GM23248 (cell line): Measurements from ENCODE around the gene TRIM65. TPM values are rescaled to one million over a fixed set of nuclear protein-coding genes. Genes with fewer than 3 reads are reported as not detected.
A peak's percentile ranks its signal among the peaks of the same experiment; 100 is the strongest.

Experiments
- DNase-seq: peaks from one replicate; pipeline ENCODE4 v3.0.0-alpha.2; 2015
- H2AFZ ChIP-seq: fragments of 200-600 bp; sonication (generic); 2 replicates; pipeline ENCODE4 v1.6.1; 2016; ENCODE audit warnings: antibody characterized with exemption
- H3F3A ChIP-seq: fragments of 200-600 bp; sonication (generic); 2 replicates; pipeline ENCODE4 v1.6.1; 2016; ENCODE audit warnings: mild to moderate bottlenecking, antibody characterized with exemption, mixed run types; ENCODE audit not compliant: insufficient read depth
- H3K27ac ChIP-seq: fragments of 200-600 bp; sonication (generic); 2 replicates; pipeline ENCODE4 v1.5.1; 2016; ENCODE audit warnings: mild to moderate bottlenecking
- H3K27me3 ChIP-seq: fragments of 200-600 bp; sonication (generic); replicated peaks from 2 replicates; pipeline ENCODE4 v1.6.1; 2016; ENCODE audit warnings: mild to moderate bottlenecking; ENCODE audit not compliant: insufficient read depth
- H3K36me3 ChIP-seq: fragments of 200-600 bp; sonication (generic); 2 replicates; pipeline ENCODE4 v1.6.1; 2016; ENCODE audit warnings: low read depth, mild to moderate bottlenecking
- H3K4me1 ChIP-seq: fragments of 200-600 bp; sonication (generic); 2 replicates; pipeline ENCODE4 v1.6.1; 2016; ENCODE audit warnings: mild to moderate bottlenecking; ENCODE audit not compliant: insufficient read depth
- H3K4me2 ChIP-seq: fragments of 200-600 bp; sonication (generic); one replicate; pipeline ENCODE4 v1.6.1; 2016; ENCODE audit warnings: mild to moderate bottlenecking; ENCODE audit not compliant: unreplicated experiment
- H3K4me3 ChIP-seq: fragments of 200-600 bp; sonication (generic); 2 replicates; pipeline ENCODE4 v1.5.1; 2016; ENCODE audit warnings: mild to moderate bottlenecking
- H3K79me2 ChIP-seq: fragments of 200-600 bp; sonication (generic); 2 replicates; pipeline ENCODE4 v1.6.1; 2016; ENCODE audit warnings: mild to moderate bottlenecking; ENCODE audit not compliant: insufficient read depth
- H3K9ac ChIP-seq: fragments of 200-600 bp; sonication (generic); 2 replicates; pipeline ENCODE4 v1.6.1; 2016; ENCODE audit warnings: mild to moderate bottlenecking
- H3K9me2 ChIP-seq: fragments of 200-600 bp; sonication (generic); 2 replicates; pipeline ENCODE4 v1.6.1; 2016; ENCODE audit warnings: mixed run types, mild to moderate bottlenecking, moderate library complexity; ENCODE audit not compliant: insufficient read depth
- H3K9me3 ChIP-seq: fragments of 200-600 bp; sonication (generic); one replicate; pipeline ENCODE4 v1.6.1; 2017; ENCODE audit warnings: low read depth
- H4K20me1 ChIP-seq: fragments of 200-600 bp; sonication (generic); 2 replicates; pipeline ENCODE4 v1.6.0; 2016; ENCODE audit not compliant: insufficient read depth
- EZH2 ChIP-seq: fragments of 200-600 bp; sonication (generic); IDR thresholded peaks from 2 replicates; pipeline ENCODE4 v1.6.1; 2018; ENCODE audit warnings: antibody characterized with exemption, mild to moderate bottlenecking; ENCODE audit not compliant: insufficient read depth, poor library complexity, severe bottlenecking
- EZH2phosphoT487 ChIP-seq: fragments of 200-600 bp; sonication (generic); IDR thresholded peaks from 2 replicates; pipeline ENCODE4 v1.6.1; 2018; ENCODE audit warnings: antibody characterized with exemption, moderate library complexity, mild to moderate bottlenecking, low read depth; ENCODE audit not compliant: insufficient read depth
- WGBS, 2 experiments: methylation state at CpG; one replicate each; pipeline ENCODE4 v1.1.6; 2015 to 2017; ENCODE audit warnings: low lambda C conversion rate in 2 of 2, low coverage in 1 of 2; ENCODE audit errors: missing lambda C conversion rate in 2 of 2; 5-methylcytosine and 5-hydroxymethylcytosine counted together
- in situ Hi-C: fragments of 300-500 bp; cut with MboI; formaldehyde crosslinking; loops from 2 replicates; pipeline ENCODE4 v1.15.0; 2020
- polyA plus RNA-seq: library from polyadenylated mRNA; unstranded; fragments of >200 nt; fragmentation: Nextera tagmentation; extraction: Ambion mirVana; gene quantifications from 2 replicates; pipeline ENCODE4 v1.2.1, GENCODE V29; 2016
- total RNA-seq: library from RNA; depleted of rRNA; stranded (reverse); fragments of >200 nt; shearing (Covaris generic); gene quantifications from 2 replicates; pipeline ENCODE4 v1.2.3, GENCODE V29; 2014

Gene TRIM65
- total and polyA plus RNA-seq, 2 experiments from 2014 or later, result 9.9 to 25.7 TPM

DNA sequence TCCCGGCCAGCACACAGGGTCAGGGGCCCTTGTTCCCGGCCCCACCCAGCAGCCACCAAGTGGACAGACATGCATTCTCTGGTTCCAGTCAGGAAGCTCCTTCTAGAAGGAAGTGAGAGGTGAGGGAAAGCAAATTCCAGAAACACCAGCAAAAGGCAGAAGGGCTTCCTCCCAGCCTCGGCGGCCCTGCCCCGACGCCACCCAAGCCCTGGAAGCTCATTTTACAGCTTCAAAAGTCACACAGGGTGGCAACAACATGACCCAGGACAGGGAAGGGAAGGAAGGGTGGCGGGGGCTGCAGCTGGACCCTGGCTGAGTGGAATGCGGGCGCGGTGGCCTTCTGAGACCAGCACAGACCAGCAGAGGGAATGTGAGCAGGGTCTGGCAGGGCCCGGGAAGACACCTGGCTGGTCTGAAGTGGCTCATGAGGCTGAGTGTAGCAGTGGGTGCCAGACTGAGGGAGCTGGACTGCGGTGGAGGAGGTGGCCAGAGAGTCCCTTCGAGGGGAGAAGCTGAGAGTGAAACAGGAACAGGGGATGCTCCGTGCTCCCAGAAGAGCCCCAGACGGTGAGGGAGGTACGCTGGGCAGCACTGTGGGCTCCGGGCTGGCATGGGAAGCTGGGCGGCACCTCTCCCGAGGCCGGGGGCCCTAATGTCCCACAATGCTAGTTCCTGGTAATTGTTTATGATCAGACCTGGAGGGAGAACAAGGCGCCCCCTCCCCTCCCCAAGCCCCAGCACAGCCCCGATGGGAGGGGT lies 50.6 kb downstream of the TRIM65 start:
- H3F3A ChIP-seq, result no peaks in the 10 kb centered on the region
- no peaks in the 10 kb centered on the region for H3K79me2 ChIP-seq
- H3K9me3 ChIP-seq, result no peaks in the 10 kb centered on the region
- no peak overlapping the region for H3K27ac ChIP-seq
- in situ Hi-C loops, result no loop called here
- H2AFZ ChIP-seq, result no peak overlapping the region
- no peak for TF ChIP-seq EZH2phosphoT487
- peaks cover 3% of the 10 kb centered on the region for H3K4me1 ChIP-seq
- no peaks in the 10 kb centered on the region for H3K9me2 ChIP-seq
- no peak overlapping the region for H3K4me2 ChIP-seq
- H4K20me1 ChIP-seq, result no peaks in the 10 kb centered on the region
- no peak overlapping the region for H3K9ac ChIP-seq
- H3K4me3 ChIP-seq, result no peak overlapping the region
- H3K27me3 ChIP-seq, result no peaks in the 10 kb centered on the region
- peaks cover 8% of the 10 kb centered on the region for H3K36me3 ChIP-seq
- WGBS, 2 experiments, result 77 to 88% methylated on average over 12 to 22 of the region's 22 CpGs
- DNase-seq, result no peak

DNA sequence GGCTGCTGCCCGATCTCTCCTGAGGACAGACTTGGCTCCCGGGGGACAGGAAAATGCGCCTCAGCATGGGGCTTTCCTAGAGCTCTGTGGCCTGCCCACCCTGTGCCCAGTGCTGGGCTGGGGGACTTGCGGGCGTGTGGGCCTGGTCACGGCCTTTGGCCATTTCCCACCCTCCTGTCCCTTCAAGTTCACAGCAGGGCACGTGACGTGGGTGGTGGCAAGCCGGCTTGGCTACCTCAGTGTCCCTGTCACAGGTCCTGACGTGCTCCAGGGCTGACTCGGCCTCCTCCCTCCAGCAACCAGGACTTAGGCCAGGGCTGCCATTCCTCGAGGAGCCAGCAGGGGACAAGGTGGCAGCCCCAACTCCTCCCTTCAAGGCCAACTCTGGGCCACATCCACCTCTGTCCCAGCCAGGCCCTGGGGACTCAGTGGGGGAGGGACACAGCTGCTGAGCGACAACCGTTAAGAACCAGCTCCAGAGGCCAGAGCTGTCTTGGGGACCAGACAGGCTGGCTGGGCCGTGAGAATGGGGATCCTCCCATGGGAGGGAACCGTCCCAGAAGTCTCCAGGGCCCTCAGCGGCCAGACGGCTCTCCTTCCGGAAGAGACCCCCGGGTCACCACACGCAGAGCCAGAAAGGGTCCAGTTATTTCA lies 51.6 kb downstream of the TRIM65 start:
- DNase-seq, result peak; percentile 84
- in situ Hi-C loops, result no loop called here
- Histone ChIP-seq H3K4me2 (no peak overlapping the region), H3F3A (no peaks in the 10 kb centered on the region), H3K79me2 (no peaks in the 10 kb centered on the region), H3K27me3 (no peaks in the 10 kb centered on the region), H3K9me3 (no peaks in the 10 kb centered on the region), H3K9me2 (no peaks in the 10 kb centered on the region), H2AFZ (no peak overlapping the region), H3K4me1 (peaks cover 3% of the 10 kb centered on the region), H4K20me1 (no peaks in the 10 kb centered on the region), H3K27ac (no peak overlapping the region), H3K36me3 (no peaks in the 10 kb centered on the region), H3K4me3 (no peak overlapping the region), H3K9ac (no peak overlapping the region)
- WGBS, 2 experiments, result 27 to 31% methylated on average over 19 to 21 of the region's 21 CpGs
- no peak for TF ChIP-seq EZH2
- TF ChIP-seq EZH2phosphoT487, result no peak

- no peaks in the 10 kb centered on the region for H3K79me2 ChIP-seq
- peaks cover 3% of the 10 kb centered on the region for H3K4me1 ChIP-seq
- H3K9me3 ChIP-seq, result no peaks in the 10 kb centered on the region
- TF ChIP-seq EZH2phosphoT487, result no peak
- TF ChIP-seq EZH2, result no peak
- no peak overlapping the region for H3K4me3 ChIP-seq
- no peaks in the 10 kb centered on the region for H3K36me3 ChIP-seq
- H3K9me2 ChIP-seq, result no peaks in the 10 kb centered on the region
- H3F3A ChIP-seq, result no peaks in the 10 kb centered on the region
- no peak overlapping the region for H3K9ac ChIP-seq
- no peak overlapping the region for H3K27ac ChIP-seq
- no peak overlapping the region for H2AFZ ChIP-seq
- 45 to 49% methylated on average over 5 to 14 of the region's 14 CpGs for WGBS, 2 experiments
- DNase-seq, result no peak
- in situ Hi-C loops, result no loop called here
- no peaks in the 10 kb centered on the region for H4K20me1 ChIP-seq
- no peaks in the 10 kb centered on the region for H3K27me3 ChIP-seq
- H3K4me2 ChIP-seq, result no peak overlapping the region
Observed at GRCh38 chr17:75844530-75845057, 52.2 kb downstream of the TRIM65 start.

DNA sequence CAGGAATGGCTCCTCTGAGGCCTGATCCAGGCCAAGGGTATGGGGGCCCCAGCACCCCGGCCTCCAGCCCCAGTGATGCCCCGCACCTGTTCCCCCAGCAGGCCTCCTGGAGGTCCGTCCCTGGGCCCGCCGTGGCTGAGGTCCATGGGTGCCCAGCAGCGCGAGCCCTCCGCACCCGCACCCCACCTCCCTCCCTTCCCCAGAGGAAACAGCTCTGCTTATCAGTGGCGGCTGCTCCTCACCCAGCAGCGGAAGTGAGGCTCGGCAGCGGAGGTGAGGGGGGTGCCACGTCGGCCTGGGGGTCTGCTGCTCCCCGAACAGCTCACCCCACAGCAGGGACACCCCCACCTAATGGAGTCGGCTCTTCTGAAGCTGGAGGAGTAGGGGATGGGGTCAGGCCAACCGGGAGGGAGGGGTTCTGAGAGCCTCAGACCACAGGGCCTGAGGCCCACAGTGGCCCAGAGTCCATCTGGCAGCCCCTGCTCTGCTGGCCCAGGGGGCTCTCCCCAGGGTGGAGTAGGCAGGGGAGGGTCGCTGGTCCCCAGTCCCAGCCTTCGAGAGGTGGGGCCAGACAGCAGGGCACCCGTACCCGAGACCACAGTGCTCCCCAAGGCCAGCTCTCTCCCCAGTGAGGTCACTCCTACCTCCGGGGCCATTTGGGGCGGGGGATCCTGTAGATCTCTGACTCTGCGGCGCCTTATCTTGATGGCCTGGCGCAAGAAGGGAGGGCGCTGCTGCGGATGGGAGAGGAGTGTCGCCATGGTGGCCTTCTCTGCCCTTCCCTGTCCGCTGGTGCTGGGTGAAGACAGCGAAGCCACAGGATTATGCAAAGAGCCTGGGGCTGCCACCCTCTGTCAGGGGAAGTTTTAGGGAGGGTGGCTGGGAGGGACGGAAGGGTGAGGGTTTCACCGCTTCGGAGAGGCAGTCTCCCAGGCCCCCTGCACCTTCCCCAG lies 52.9 kb downstream of the TRIM65 start, which contains the start of gene UNC13D:
Gene UNC13D (minus strand): TSS at position 828 of the 953 bp plus-strand sequence. CDS start 67 bp downstream, at position 761.
- H3K79me2 ChIP-seq, result no peaks in the 10 kb centered on the region
- no peak for DNase-seq
- in situ Hi-C loops, result no loop called here
- H3K9ac ChIP-seq, result no peak within 1 kb of the TSS
- H3K27me3 ChIP-seq, result no peaks in the 10 kb centered on the region
- H3K4me3 ChIP-seq, result no peak within 1 kb of the TSS
- no peak for TF ChIP-seq EZH2
- no peak for TF ChIP-seq EZH2phosphoT487
- H3K9me2 ChIP-seq, result no peaks in the 10 kb centered on the region
- H2AFZ ChIP-seq, result no peak within 1 kb of the TSS
- H3K36me3 ChIP-seq, result no peaks in the 10 kb centered on the region
- H3K4me1 ChIP-seq, result peaks cover 3% of the 10 kb centered on the region
- H3K9me3 ChIP-seq, result no peaks in the 10 kb centered on the region
- no peak within 1 kb of the TSS for H3K4me2 ChIP-seq
- H3F3A ChIP-seq, result no peaks in the 10 kb centered on the region
- 74 to 79% methylated on average over 30 to 35 of the region's 35 CpGs for WGBS, 2 experiments
- H4K20me1 ChIP-seq, result no peaks in the 10 kb centered on the region
- no peak within 1 kb of the TSS for H3K27ac ChIP-seq
